ENCODE results near the gene HOOK1. TPM values are rescaled to one million over a fixed set of nuclear protein-coding genes. Genes with fewer than 3 reads are reported as not detected.

The HOOK1 gene
- total and polyA plus RNA-seq, 2 experiments from 2014 or later = 10.4 to 12.9 TPM

DNA sequence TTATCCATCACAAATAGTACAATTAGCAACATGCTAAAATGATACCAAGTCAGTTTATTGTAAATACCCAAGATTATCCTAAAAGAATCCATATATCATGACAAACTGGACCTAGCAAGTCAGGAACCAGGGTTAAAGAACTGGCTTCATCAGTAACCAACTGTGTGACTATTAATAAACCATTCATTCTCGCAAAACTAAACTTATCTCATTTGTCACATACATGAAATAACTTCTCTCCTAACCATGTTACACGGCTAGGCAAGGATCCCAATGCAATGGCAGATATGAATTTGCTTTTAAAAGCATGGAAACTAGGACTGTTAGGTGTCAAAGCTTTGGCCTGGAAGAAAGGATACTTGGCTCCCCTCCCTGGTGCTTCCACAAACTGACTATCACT lies 82.4 kb downstream of the HOOK1 start:
- Histone ChIP-seq H3K36me3 (no peaks in the 10 kb centered on the region), H3K27ac (no peak overlapping the region), H3K9me3 (ENCODE audit: low read depth) (no peaks in the 10 kb centered on the region), H3K27me3 (no peaks in the 10 kb centered on the region), H3K4me3 (no peak overlapping the region), H3K4me1 (ENCODE audit: low read depth) (peaks cover 11% of the 10 kb centered on the region)
- DNase-seq (ENCODE audit: low read depth in 1 of 2, low spot score in 1 of 2) = no peak
- TF ChIP-seq, protein P1, sequence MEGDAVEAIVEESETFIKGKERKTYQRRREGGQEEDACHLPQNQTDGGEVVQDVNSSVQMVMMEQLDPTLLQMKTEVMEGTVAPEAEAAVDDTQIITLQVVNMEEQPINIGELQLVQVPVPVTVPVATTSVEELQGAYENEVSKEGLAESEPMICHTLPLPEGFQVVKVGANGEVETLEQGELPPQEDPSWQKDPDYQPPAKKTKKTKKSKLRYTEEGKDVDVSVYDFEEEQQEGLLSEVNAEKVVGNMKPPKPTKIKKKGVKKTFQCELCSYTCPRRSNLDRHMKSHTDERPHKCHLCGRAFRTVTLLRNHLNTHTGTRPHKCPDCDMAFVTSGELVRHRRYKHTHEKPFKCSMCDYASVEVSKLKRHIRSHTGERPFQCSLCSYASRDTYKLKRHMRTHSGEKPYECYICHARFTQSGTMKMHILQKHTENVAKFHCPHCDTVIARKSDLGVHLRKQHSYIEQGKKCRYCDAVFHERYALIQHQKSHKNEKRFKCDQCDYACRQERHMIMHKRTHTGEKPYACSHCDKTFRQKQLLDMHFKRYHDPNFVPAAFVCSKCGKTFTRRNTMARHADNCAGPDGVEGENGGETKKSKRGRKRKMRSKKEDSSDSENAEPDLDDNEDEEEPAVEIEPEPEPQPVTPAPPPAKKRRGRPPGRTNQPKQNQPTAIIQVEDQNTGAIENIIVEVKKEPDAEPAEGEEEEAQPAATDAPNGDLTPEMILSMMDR (IDR thresholded peaks at IDR 0.05; ENCODE audit: low read depth, low read length) = no peak

DNA sequence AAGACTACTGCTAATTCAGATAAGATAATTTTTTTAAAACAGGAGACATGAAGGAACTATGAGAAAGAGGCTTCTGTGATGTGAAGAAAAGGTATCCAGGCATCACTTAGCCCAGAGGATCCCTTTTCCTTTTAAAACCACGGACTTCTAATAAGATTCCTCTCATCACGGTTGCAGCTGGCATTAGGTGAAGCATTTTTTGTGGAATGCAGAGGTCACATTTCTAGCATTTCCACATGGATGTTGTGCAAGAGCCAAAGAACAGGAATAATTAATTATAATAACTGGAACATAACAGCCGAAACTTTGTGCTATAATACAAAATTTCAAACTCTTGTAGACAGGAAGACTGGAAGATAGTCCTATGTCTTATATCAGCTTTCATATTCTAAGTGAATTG lies 84.2 kb downstream of the HOOK1 start:
- Histone ChIP-seq H3K27ac (no peak overlapping the region), H3K36me3 (no peaks in the 10 kb centered on the region), H3K27me3 (no peaks in the 10 kb centered on the region), H3K4me3 (no peak overlapping the region), H3K9me3 (ENCODE audit: low read depth) (no peaks in the 10 kb centered on the region), H3K4me1 (ENCODE audit: low read depth) (no peaks in the 10 kb centered on the region)
- peak in 1 of 2 donors; percentile 22 for DNase-seq (ENCODE audit: low read depth in 1 of 2, low spot score in 1 of 2)
- TF ChIP-seq, protein P1 (IDR thresholded peaks at IDR 0.05; ENCODE audit: low read depth, low read length) = no peak

- H3K4me3 ChIP-seq = no peak overlapping the region
- H3K36me3 ChIP-seq = no peaks in the 10 kb centered on the region
- TF ChIP-seq, protein P1 (IDR thresholded peaks at IDR 0.05; ENCODE audit: low read depth, low read length) = no peak
- no peak overlapping the region for H3K27ac ChIP-seq
- no peaks in the 10 kb centered on the region for H3K4me1 ChIP-seq (ENCODE audit: low read depth)
- no peaks in the 10 kb centered on the region for H3K27me3 ChIP-seq
- no peaks in the 10 kb centered on the region for H3K9me3 ChIP-seq (ENCODE audit: low read depth)
- DNase-seq (ENCODE audit: low read depth in 1 of 2, low spot score in 1 of 2) = no peak
Observed at GRCh38 chr1:59900640-59901039, 85.9 kb downstream of the HOOK1 start.

- no peaks in the 10 kb centered on the region for H3K9me3 ChIP-seq (ENCODE audit: low read depth)
- H3K27ac ChIP-seq = no peak overlapping the region
- H3K27me3 ChIP-seq = no peaks in the 10 kb centered on the region
- H3K36me3 ChIP-seq = no peaks in the 10 kb centered on the region
- TF ChIP-seq, protein P1 (IDR thresholded peaks at IDR 0.05; ENCODE audit: low read depth, low read length) = no peak
- H3K4me3 ChIP-seq = no peak overlapping the region
- DNase-seq (ENCODE audit: low read depth in 1 of 2, low spot score in 1 of 2) = no peak
- peaks cover 5% of the 10 kb centered on the region for H3K4me1 ChIP-seq (ENCODE audit: low read depth)
Observed at GRCh38 chr1:59901770-59902388, 87.1 kb downstream of the HOOK1 start.

GRCh38 chr1:59903141-59903754 lies 88.5 kb downstream of the HOOK1 start:
- Histone ChIP-seq H3K27me3 (no peaks in the 10 kb centered on the region), H3K4me3 (no peak overlapping the region), H3K27ac (no peak overlapping the region), H3K9me3 (ENCODE audit: low read depth) (no peaks in the 10 kb centered on the region), H3K36me3 (no peaks in the 10 kb centered on the region), H3K4me1 (ENCODE audit: low read depth) (peaks cover 10% of the 10 kb centered on the region)
- peak; percentile 17 to 40 for DNase-seq (ENCODE audit: low read depth in 1 of 2, low spot score in 1 of 2)
- TF ChIP-seq, protein P1 (IDR thresholded peaks at IDR 0.05; ENCODE audit: low read depth, low read length) = peak; percentile 56

Data from cardiac muscle cell (in vitro differentiated cells and primary cell).